Measurements from ENCODE around the gene AP1B1. TPM values are rescaled to one million over a fixed set of nuclear protein-coding genes. Genes with fewer than 3 reads are reported as not detected.
"Not testable (repeated sequence)": the region's sequence is repeated elsewhere in the genome, so short reads cannot be mapped to it uniquely, and the experiment has no call there.

The AP1B1 gene
- 10 to 100 TPM; 33.8 to 83.7 TPM for total RNA-seq

- H3K4me1 Mint-ChIP-seq: peaks cover 23% of the 10 kb centered on the region
- ATAC-seq (replicated peaks): peak; percentile 100
- no peaks in the 10 kb centered on the region for H3K27me3 Mint-ChIP-seq
- H3K27ac Mint-ChIP-seq: peak within 1 kb of the TSS; percentile 79
- peaks cover 16% of the 10 kb centered on the region for H3K36me3 Mint-ChIP-seq (ENCODE audit: low read depth)
- peak within 1 kb of the TSS; percentile 85 for H3K4me3 Mint-ChIP-seq
- no peaks in the 10 kb centered on the region for H3K9me3 Mint-ChIP-seq
Observed at GRCh38 chr22:29387921-29388758, at the start of gene AP1B1. Gene AP1B1, minus strand, starts transcription at chr22:29388570. Its CDS starts 21,327 bp downstream, at chr22:29367243.

GRCh38 chr22:29435236-29436136, 47.1 kb upstream of the AP1B1 start:
- Mint-ChIP-seq H3K27me3 (peaks cover 24% of the 10 kb centered on the region), H3K27ac (no peak overlapping the region), H3K4me1 (no peaks in the 10 kb centered on the region), H3K36me3 (ENCODE audit: low read depth) (no peaks in the 10 kb centered on the region), H3K4me3 (no peak overlapping the region), H3K9me3 (no peaks in the 10 kb centered on the region)
- ATAC-seq (replicated peaks): no peak

- no peaks in the 10 kb centered on the region for H3K9me3 Mint-ChIP-seq
- no peak for ATAC-seq (replicated peaks)
- H3K4me3 Mint-ChIP-seq: no peak overlapping the region
- H3K27me3 Mint-ChIP-seq: peaks cover 24% of the 10 kb centered on the region
- no peaks in the 10 kb centered on the region for H3K36me3 Mint-ChIP-seq (ENCODE audit: low read depth)
- H3K27ac Mint-ChIP-seq: no peak overlapping the region
- no peaks in the 10 kb centered on the region for H3K4me1 Mint-ChIP-seq
Observed at GRCh38 chr22:29434288-29434687, 45.9 kb upstream of the AP1B1 start.

GRCh38 chr22:29433856-29434255, 45.5 kb upstream of the AP1B1 start:
- no peak for ATAC-seq (replicated peaks)
- no peaks in the 10 kb centered on the region for H3K4me1 Mint-ChIP-seq
- H3K9me3 Mint-ChIP-seq: no peaks in the 10 kb centered on the region
- H3K4me3 Mint-ChIP-seq: no peak overlapping the region
- H3K36me3 Mint-ChIP-seq (ENCODE audit: low read depth): no peaks in the 10 kb centered on the region
- H3K27me3 Mint-ChIP-seq: peaks cover 24% of the 10 kb centered on the region
- H3K27ac Mint-ChIP-seq: no peak overlapping the region

DNA sequence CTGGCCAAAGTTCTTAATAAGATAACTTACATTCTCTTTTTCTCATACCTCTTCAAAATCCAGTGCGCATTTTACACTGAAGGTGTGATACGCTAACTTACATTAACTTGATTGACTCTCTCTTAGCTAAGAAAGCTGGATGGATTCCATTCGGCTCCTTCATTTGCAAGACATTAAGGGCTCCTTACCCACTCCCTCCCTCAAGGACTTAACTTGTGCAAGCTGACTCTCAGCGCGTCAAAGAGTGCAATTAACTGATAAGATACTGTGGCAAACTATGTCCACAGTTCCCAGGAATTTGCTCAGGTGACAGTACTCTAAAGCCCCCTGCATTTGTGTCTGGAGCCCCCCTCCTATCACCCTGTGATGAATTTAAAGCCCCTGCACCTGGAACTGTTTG, 43.6 kb upstream of the AP1B1 start:
- Mint-ChIP-seq H3K36me3 (ENCODE audit: low read depth) (no peaks in the 10 kb centered on the region), H3K4me1 (no peaks in the 10 kb centered on the region), H3K4me3 (no peak overlapping the region), H3K27me3 (peaks cover 24% of the 10 kb centered on the region), H3K27ac (no peak overlapping the region), H3K9me3 (no peaks in the 10 kb centered on the region)
- ATAC-seq (replicated peaks): no peak

GRCh38 chr22:29427176-29427760, 38.9 kb upstream of the AP1B1 start:
- no peak overlapping the region for H3K4me3 Mint-ChIP-seq
- no peaks in the 10 kb centered on the region for H3K36me3 Mint-ChIP-seq (ENCODE audit: low read depth)
- H3K4me1 Mint-ChIP-seq: no peaks in the 10 kb centered on the region
- H3K9me3 Mint-ChIP-seq: no peaks in the 10 kb centered on the region
- peaks cover 10% of the 10 kb centered on the region for H3K27me3 Mint-ChIP-seq
- ATAC-seq (replicated peaks): no peak
- H3K27ac Mint-ChIP-seq: no peak overlapping the region

DNA sequence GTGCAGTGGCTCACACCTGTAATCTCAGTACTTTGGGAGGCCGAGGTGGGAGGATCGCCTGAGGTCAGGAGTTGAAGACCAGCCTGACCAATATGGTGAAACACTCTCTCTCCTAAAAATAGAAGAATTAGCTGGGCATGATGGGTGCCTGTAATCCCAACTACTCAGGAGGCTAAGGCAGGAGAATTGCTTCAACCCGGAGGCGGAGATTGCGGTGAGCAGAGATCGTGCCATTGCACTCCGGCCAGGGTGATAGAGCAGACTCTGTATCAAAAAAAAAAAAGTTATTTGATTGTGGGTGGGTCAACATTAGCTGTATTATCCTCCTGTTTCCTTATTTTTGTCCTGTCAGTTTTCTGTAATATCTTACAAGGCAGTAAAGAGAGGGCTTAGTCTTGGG, 38.1 kb upstream of the AP1B1 start:
- Mint-ChIP-seq H3K36me3 (ENCODE audit: low read depth) (no peaks in the 10 kb centered on the region), H3K4me1 (no peaks in the 10 kb centered on the region), H3K27ac (no peak overlapping the region), H3K9me3 (no peaks in the 10 kb centered on the region), H3K4me3 (no peak overlapping the region), H3K27me3 (peaks cover 6% of the 10 kb centered on the region)
- no peak for ATAC-seq (replicated peaks)

DNA sequence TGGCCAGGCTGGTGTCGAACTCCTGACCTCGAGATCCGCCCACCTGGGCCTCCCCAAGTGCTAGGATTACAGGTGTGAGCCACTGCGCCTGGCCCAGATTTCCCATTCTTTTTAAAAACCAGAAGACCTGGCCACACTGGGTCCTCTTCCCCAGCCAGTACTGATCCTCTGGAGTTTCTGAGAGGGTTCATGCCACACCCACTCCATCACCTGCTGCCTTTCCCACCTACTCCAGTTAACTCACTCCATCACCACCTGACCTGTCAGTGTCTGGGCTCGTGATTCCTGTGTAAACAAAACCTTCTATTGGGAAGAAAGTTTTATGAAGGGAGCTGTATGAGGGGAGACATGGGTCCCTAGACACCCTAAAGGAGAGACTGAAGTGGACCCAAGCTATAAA, 30.3 kb upstream of the AP1B1 start:
- ATAC-seq (replicated peaks); H3K27me3 Mint-ChIP-seq; H3K4me3 Mint-ChIP-seq; H3K36me3 Mint-ChIP-seq (ENCODE audit: low read depth); H3K9me3 Mint-ChIP-seq; H3K27ac Mint-ChIP-seq: not testable (repeated sequence)
- H3K4me1 Mint-ChIP-seq: peaks cover 11% of the 10 kb centered on the region

GRCh38 chr22:29414951-29415591, 26.7 kb upstream of the AP1B1 start:
- peaks cover 11% of the 10 kb centered on the region for H3K4me1 Mint-ChIP-seq
- H3K4me3 Mint-ChIP-seq: peak overlapping the region; percentile 82
- peak; percentile 85 for ATAC-seq (replicated peaks)
- not testable (repeated sequence) for H3K27me3 Mint-ChIP-seq; H3K9me3 Mint-ChIP-seq; H3K36me3 Mint-ChIP-seq (ENCODE audit: low read depth)
- peak overlapping the region; percentile 83 for H3K27ac Mint-ChIP-seq

GRCh38 chr22:29412772-29413171, 24.4 kb upstream of the AP1B1 start:
- not testable (repeated sequence) for H3K36me3 Mint-ChIP-seq (ENCODE audit: low read depth); H3K9me3 Mint-ChIP-seq; H3K27me3 Mint-ChIP-seq; H3K27ac Mint-ChIP-seq; H3K4me3 Mint-ChIP-seq
- ATAC-seq (replicated peaks): peak; percentile 89
- H3K4me1 Mint-ChIP-seq: peaks cover 11% of the 10 kb centered on the region

GRCh38 chr22:29411569-29412211, 23.3 kb upstream of the AP1B1 start:
- not testable (repeated sequence) for H3K27ac Mint-ChIP-seq; H3K4me3 Mint-ChIP-seq; H3K36me3 Mint-ChIP-seq (ENCODE audit: low read depth); ATAC-seq (replicated peaks); H3K9me3 Mint-ChIP-seq; H3K27me3 Mint-ChIP-seq
- peaks cover 11% of the 10 kb centered on the region for H3K4me1 Mint-ChIP-seq

- no peak overlapping the region for H3K4me3 Mint-ChIP-seq
- H3K36me3 Mint-ChIP-seq (ENCODE audit: low read depth): no peaks in the 10 kb centered on the region
- ATAC-seq (replicated peaks): no peak
- H3K4me1 Mint-ChIP-seq: no peaks in the 10 kb centered on the region
- no peak overlapping the region for H3K27ac Mint-ChIP-seq
- no peaks in the 10 kb centered on the region for H3K9me3 Mint-ChIP-seq
- H3K27me3 Mint-ChIP-seq: no peaks in the 10 kb centered on the region
Observed at GRCh38 chr22:29408940-29409339, 20.6 kb upstream of the AP1B1 start.

- H3K27ac Mint-ChIP-seq; H3K4me1 Mint-ChIP-seq; H3K4me3 Mint-ChIP-seq; H3K9me3 Mint-ChIP-seq; ATAC-seq (replicated peaks); H3K36me3 Mint-ChIP-seq (ENCODE audit: low read depth): not testable (repeated sequence)
- H3K27me3 Mint-ChIP-seq: peaks cover 16% of the 10 kb centered on the region
Observed at GRCh38 chr22:29401538-29401937, 13.2 kb upstream of the AP1B1 start.

- Mint-ChIP-seq H3K27ac (no peak overlapping the region), H3K4me1 (no peaks in the 10 kb centered on the region), H3K36me3 (ENCODE audit: low read depth) (no peaks in the 10 kb centered on the region), H3K9me3 (no peaks in the 10 kb centered on the region), H3K27me3 (peaks cover 16% of the 10 kb centered on the region), H3K4me3 (no peak overlapping the region)
- ATAC-seq (replicated peaks): no peak
Observed at GRCh38 chr22:29400576-29400975, 12.2 kb upstream of the AP1B1 start.

Measured in activated T-helper 17 cell treated with anti-CD3 and anti-CD28 coated beads, Interleukin-2, amount 50 U/mL, for 72 hours (primary cell).